Measurements from ENCODE around the gene MAP1S. TPM values are rescaled to one million over a fixed set of nuclear protein-coding genes. Genes with fewer than 3 reads are reported as not detected.

The MAP1S gene
- total RNA-seq, 4 donors from 2014 or later, result 20.0 to 61.5 (median 35.1) TPM

DNA sequence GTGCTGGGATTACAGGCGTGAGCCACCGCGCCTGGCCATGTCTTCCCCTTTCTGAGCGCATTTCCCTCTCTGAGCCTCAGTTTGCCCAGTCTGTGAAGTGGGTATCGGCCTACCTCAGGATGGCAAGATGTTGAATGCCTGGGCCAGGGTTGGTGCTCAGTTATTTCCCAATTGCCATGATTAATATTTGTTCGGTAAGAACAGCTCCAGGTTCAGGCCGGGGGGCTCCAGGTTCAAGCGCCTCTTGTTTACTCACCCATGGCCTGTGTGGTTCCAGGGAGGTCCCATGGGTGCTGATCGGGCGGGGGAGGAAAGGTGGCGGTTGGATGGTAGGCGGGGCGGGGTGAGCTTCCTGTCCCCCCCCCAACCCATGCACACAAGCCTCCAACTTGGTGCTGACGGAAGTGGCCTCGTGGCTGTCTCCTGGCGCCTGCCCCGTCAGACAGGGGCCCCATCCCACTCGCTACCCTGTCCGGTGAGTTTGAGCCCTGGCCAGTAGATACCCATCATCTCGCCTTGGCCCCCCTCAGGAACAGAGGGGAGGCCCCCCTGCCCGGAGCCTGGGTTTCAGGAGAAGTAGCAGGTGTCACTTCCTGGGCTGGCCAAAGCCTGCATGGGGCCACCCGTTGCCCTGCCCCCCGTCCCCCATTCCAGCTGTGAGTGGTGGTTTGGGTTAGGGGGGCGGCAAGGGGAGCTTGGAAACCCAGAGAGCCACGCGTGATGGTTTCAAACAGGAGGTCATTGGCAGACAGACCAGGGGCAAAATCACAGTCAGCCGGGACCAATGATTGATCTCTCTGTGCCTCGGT, 32.0 kb downstream of the MAP1S start, which contains the start of gene FCHO1:
FCHO1 (plus strand) TSS at position 375 of the 809 bp plus-strand sequence. CDS start 3,688 bp downstream, outside the sequence.
- no peak within 1 kb of the TSS for H3K27ac ChIP-seq
- peaks cover 17 to 28% (median 20%) of the 10 kb centered on the region in 3 donors for H3K27me3 ChIP-seq
- in situ Hi-C loops (cut with MboI; ENCODE audit: low sequenced_read_pairs in 4 of 4) (no loop called here), intact Hi-C loops (cut with DNase I; ENCODE audit: low total_unique reads) (no loop called here)
- TF ChIP-seq POLR2A (IDR thresholded peaks at IDR 0.05), result peak in 1 of 2 donors; percentile 12
- TF ChIP-seq, protein P1, sequence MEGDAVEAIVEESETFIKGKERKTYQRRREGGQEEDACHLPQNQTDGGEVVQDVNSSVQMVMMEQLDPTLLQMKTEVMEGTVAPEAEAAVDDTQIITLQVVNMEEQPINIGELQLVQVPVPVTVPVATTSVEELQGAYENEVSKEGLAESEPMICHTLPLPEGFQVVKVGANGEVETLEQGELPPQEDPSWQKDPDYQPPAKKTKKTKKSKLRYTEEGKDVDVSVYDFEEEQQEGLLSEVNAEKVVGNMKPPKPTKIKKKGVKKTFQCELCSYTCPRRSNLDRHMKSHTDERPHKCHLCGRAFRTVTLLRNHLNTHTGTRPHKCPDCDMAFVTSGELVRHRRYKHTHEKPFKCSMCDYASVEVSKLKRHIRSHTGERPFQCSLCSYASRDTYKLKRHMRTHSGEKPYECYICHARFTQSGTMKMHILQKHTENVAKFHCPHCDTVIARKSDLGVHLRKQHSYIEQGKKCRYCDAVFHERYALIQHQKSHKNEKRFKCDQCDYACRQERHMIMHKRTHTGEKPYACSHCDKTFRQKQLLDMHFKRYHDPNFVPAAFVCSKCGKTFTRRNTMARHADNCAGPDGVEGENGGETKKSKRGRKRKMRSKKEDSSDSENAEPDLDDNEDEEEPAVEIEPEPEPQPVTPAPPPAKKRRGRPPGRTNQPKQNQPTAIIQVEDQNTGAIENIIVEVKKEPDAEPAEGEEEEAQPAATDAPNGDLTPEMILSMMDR (IDR thresholded peaks at IDR 0.05 in 4 of 5, conservative IDR thresholded peaks at IDR 0.05 in 1 of 5), result no peak
- ATAC-seq (no peak), DNase-seq (peak in 1 of 2 donors; percentile 18)
- H3K4me3 ChIP-seq, result no peak within 1 kb of the TSS
- no peaks in the 10 kb centered on the region for H3K9me3 ChIP-seq
- H3K4me1 ChIP-seq, result peaks cover 0 to 4% of the 10 kb centered on the region in 2 donors
- H3K36me3 ChIP-seq, result no peaks in the 10 kb centered on the region

DNA sequence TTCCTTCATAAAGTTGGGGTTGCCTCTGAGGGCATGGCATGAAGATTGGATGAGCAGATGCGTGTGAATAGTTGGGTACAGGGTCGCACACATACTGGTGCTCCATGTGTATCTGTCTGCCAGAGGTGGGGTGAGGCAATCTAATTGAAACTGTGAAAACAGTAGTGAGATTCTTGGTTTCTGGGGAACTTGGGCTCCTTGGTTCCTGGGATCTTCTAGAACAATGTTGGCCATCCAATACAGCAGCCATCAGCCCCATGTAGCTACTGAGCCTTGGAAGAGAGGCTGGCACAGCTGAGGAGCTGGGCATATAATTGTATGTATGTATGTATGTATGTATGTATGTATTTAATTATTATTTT, 32.6 kb downstream of the MAP1S start:
- Histone ChIP-seq H3K9me3 (no peaks in the 10 kb centered on the region), H3K27me3 (peaks cover 17 to 28% (median 20%) of the 10 kb centered on the region in 3 donors), H3K4me1 (peaks cover 0 to 4% of the 10 kb centered on the region in 2 donors), H3K4me3 (no peak overlapping the region), H3K27ac (no peak overlapping the region), H3K36me3 (no peaks in the 10 kb centered on the region)
- ATAC-seq, result no peak
- TF ChIP-seq, protein P1 (IDR thresholded peaks at IDR 0.05 in 4 of 5, conservative IDR thresholded peaks at IDR 0.05 in 1 of 5), result no peak
- no peak for TF ChIP-seq POLR2A (IDR thresholded peaks at IDR 0.05)
- intact Hi-C loops (cut with DNase I; ENCODE audit: low total_unique reads) (no loop called here), in situ Hi-C loops (cut with MboI; ENCODE audit: low sequenced_read_pairs in 4 of 4) (no loop called here)
- no peak for DNase-seq

DNA sequence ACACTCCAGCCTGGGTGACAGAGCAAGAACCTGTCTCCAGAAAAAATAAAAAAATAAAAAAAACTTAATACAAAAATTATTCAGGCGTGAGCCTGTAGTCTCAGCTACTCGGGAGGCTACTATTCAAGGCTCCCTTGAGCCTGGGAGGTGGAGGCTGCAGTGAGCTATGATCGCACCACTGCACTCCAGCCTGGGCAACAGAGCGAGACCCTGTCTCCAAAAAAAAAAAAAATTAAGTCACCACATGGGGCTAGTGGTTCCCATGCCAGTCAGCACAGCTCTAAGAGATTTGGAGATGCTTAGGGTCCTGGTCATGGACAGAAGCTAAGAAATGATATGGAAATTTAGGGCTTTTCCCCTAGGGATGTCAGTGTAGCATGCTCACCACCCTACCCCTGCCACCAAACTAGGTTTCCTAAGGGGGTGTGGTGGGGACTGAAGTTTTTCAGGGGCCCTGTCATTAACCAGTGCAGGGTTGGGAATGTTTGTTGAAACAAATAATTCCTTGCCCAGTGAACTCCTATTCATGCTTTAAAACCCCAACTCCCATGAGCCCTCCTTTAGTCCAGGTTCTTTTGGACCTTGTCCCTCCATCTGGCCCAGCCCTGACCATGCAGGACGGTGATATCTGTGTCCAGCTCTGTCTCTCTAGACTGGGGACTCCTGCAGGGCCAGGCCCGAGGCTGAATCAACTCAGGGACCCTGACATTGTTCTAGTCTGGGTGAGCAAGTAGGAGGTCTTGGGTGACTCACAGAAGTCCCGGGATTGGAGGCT, 33.8 kb downstream of the MAP1S start:
- in situ Hi-C loops (cut with MboI; ENCODE audit: low sequenced_read_pairs in 4 of 4) (no loop called here), intact Hi-C loops (cut with DNase I; ENCODE audit: low total_unique reads) (no loop called here)
- Histone ChIP-seq H3K27me3 (peaks cover 15 to 24% (median 17%) of the 10 kb centered on the region in 3 donors), H3K27ac (no peak overlapping the region), H3K4me1 (no peaks in the 10 kb centered on the region), H3K36me3 (no peaks in the 10 kb centered on the region), H3K9me3 (no peaks in the 10 kb centered on the region), H3K4me3 (no peak overlapping the region)
- DNase-seq (no peak), ATAC-seq (no peak)
- TF ChIP-seq, protein P1 (IDR thresholded peaks at IDR 0.05 in 4 of 5, conservative IDR thresholded peaks at IDR 0.05 in 1 of 5), result no peak
- TF ChIP-seq POLR2A (IDR thresholded peaks at IDR 0.05), result no peak

DNA sequence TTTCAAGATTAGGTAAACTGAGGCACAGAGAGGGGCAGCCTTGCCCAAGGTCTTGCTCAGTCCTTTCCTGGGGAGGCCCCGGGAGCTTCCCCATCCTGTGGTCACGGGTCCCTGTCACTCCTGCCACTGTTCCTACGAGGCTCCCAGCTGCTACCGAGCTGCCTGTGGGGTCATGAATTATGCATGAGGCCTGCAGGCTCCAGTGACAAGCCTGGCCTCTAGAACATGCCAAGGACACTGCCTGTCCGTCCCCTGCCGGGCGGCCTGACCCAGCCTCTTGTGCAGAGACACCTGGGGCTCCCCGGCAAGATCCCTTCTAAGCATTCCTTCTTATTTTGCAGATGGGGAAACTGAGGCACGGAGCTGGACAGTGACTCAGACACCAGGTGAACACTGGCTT, 34.7 kb downstream of the MAP1S start:
- no peak for TF ChIP-seq POLR2A (IDR thresholded peaks at IDR 0.05)
- TF ChIP-seq, protein P1 (IDR thresholded peaks at IDR 0.05 in 4 of 5, conservative IDR thresholded peaks at IDR 0.05 in 1 of 5), result no peak
- intact Hi-C loops (cut with DNase I; ENCODE audit: low total_unique reads) (no loop called here), in situ Hi-C loops (cut with MboI; ENCODE audit: low sequenced_read_pairs in 4 of 4) (no loop called here)
- ATAC-seq (no peak), DNase-seq (no peak)
- no peak overlapping the region for H3K27ac ChIP-seq
- H3K4me3 ChIP-seq, result no peak overlapping the region
- peaks cover 9 to 18% (median 9%) of the 10 kb centered on the region in 3 donors for H3K27me3 ChIP-seq
- H3K4me1 ChIP-seq, result no peaks in the 10 kb centered on the region
- H3K9me3 ChIP-seq, result no peaks in the 10 kb centered on the region
- H3K36me3 ChIP-seq, result no peaks in the 10 kb centered on the region

Data from gastrocnemius medialis (tissue), 4 donors.